K562 (cell line): ENCODE measurements around the gene RARS1. TPM values are rescaled to one million over a fixed set of nuclear protein-coding genes. Genes with fewer than 3 reads are reported as not detected.
A peak's percentile ranks its signal among the peaks of the same experiment; 100 is the strongest.

Experiments
- ATAC-seq: fragments of 200-7000 bp; cut with Tn5 transposase; 3 replicates; pipeline ENCODE4 v1.9.1; 2020; ENCODE audit warnings: moderate library complexity
- BruUV-seq: library from RNA; stranded (reverse); fragments of 400-500 nt; replicated peaks from 2 replicates; lab custom pipeline; 2021; lab: Mats Ljungman, UMichigan
- CTCF ChIA-PET: fragments of 300-600 bp; formaldehyde crosslinking; extraction: SDS; loops from one replicate; lab custom pipeline; 2021; ENCODE audit warnings: low intra/inter-chr PET ratio; lab: Yijun Ruan, JAX
- POLR2A ChIA-PET: fragments of 300-600, 350-650 bp; sonication (Branson Sonifier 250); formaldehyde crosslinking; extraction: SDS; loops from one replicate; lab custom pipeline; 2021; ENCODE audit warnings: antibody characterized with exemption, inconsistent platforms; lab: Yijun Ruan, JAX
- DNase-seq, 4 experiments: peaks; one replicate each; pipeline versions ENCODE4 v3.0.0 to v3.0.0-alpha.2; 2011 to 2018; ENCODE audit warnings: low spot score in 3 of 4, mixed read lengths in 3 of 4; ENCODE audit errors: extremely low read depth in 1 of 4
- FAIRE-seq: peaks from 2 replicates; lab custom pipeline; 2011; peaks lifted over from hg19 to GRCh38; lab: Jason Lieb, UNC
- H2AFZ ChIP-seq: 2 replicates; pipeline ENCODE4 v1.6.0; 2011; ENCODE audit warnings: low read depth, low read length, control low read depth, inconsistent platforms
- H3K27ac ChIP-seq: fragments of 200-600 bp; 3 replicates; pipeline ENCODE4 v1.8.0; 2011; ENCODE audit warnings: low read depth, mild to moderate bottlenecking, control low read depth, inconsistent platforms, low read length, moderate library complexity, mixed read lengths; ENCODE audit errors: extremely low read depth
- H3K27me3 ChIP-seq, 2 experiments: fragments of 300-600 bp in 1 of 2; 2 replicates in 1 of 2; 3 replicates in 1 of 2; pipeline versions ENCODE4 v1.6.0 to v1.8.0; 2011; ENCODE audit warnings: inconsistent platforms in 2 of 2, low read length in 2 of 2, mild to moderate bottlenecking in 1 of 2, mixed read lengths in 1 of 2, moderate library complexity in 1 of 2; ENCODE audit not compliant: control insufficient read depth in 2 of 2, insufficient read depth in 2 of 2
- H3K36me3 ChIP-seq: fragments of 300-600 bp; 3 replicates; pipeline ENCODE4 v1.8.0; 2011; ENCODE audit warnings: mild to moderate bottlenecking, low read length, inconsistent platforms; ENCODE audit not compliant: control insufficient read depth, insufficient read depth
- H3K4me1 ChIP-seq, 2 experiments: fragments of 200-600 bp in 1 of 2; replicated peaks in 1 of 2; 2 replicates in 1 of 2; 3 replicates in 1 of 2; pipeline versions ENCODE4 v1.5.1 to v1.8.0; 2011; ENCODE audit warnings: inconsistent platforms in 2 of 2, low read length in 2 of 2, mild to moderate bottlenecking in 1 of 2, mixed read lengths in 1 of 2, moderate library complexity in 1 of 2; ENCODE audit not compliant: control insufficient read depth in 2 of 2, insufficient read depth in 2 of 2
- H3K4me2 ChIP-seq: 2 replicates; pipeline ENCODE4 v1.6.1; 2011; ENCODE audit warnings: low read length, control low read depth, inconsistent platforms, mixed read lengths; ENCODE audit not compliant: insufficient read depth
- H3K4me3 ChIP-seq: fragments of 200-600 bp; sonication (generic), shearing (Covaris generic); 2 replicates; pipeline ENCODE4 v1.5.1; 2016; ENCODE audit warnings: control low read depth, inconsistent platforms
- H3K79me2 ChIP-seq: fragments of 200-600 bp; 3 replicates; pipeline ENCODE4 v1.8.0; 2011; ENCODE audit warnings: low read length, inconsistent platforms; ENCODE audit not compliant: control insufficient read depth, insufficient read depth
- H3K9ac ChIP-seq, 2 experiments: 2 replicates each; pipeline versions ENCODE4 v1.6.0 to v1.6.1; 2011; ENCODE audit warnings: low read depth in 2 of 2, low read length in 2 of 2, control low read depth in 1 of 2, inconsistent platforms in 1 of 2, mild to moderate bottlenecking in 1 of 2, mixed read lengths in 1 of 2; ENCODE audit not compliant: insufficient read depth in 1 of 2
- H3K9me1 ChIP-seq: one replicate; pipeline ENCODE4 v1.6.0; 2011; ENCODE audit warnings: inconsistent platforms, mild to moderate bottlenecking, low read length, moderate library complexity; ENCODE audit not compliant: control insufficient read depth, insufficient read depth
- H3K9me3 ChIP-seq: replicated peaks from 2 replicates; pipeline ENCODE4 v1.5.1; 2011; ENCODE audit warnings: low read depth, low read length, inconsistent platforms; ENCODE audit not compliant: control insufficient read depth, insufficient read depth
- H4K20me1 ChIP-seq: replicated peaks from 2 replicates; pipeline ENCODE4 v1.6.1; 2011; ENCODE audit warnings: low read length, inconsistent platforms, mixed read lengths; ENCODE audit not compliant: control insufficient read depth, insufficient read depth
- WGBS: fragments of 100-300 bp; shearing (Covaris generic); methylation state at CpG from one replicate; pipeline ENCODE4 v1.1.6; 2016; ENCODE audit warnings: low coverage, mixed read lengths; ENCODE audit not compliant: insufficient coverage; ENCODE audit errors: missing lambda C conversion rate; 5-methylcytosine and 5-hydroxymethylcytosine counted together
- in situ Hi-C: fragments of 300-500 bp; cut with MboI; formaldehyde crosslinking; loops from 4 replicates; pipeline ENCODE4 v1.15.0; 2018; ENCODE audit warnings: inconsistent platforms, mixed read lengths
- intact Hi-C: fragments of 100-400 bp; cut with micrococcal nuclease; formaldehyde crosslinking; loops from 2 replicates; pipeline ENCODE4 v1.14.2; 2022
- polyA plus RNA-seq, 8 experiments: library from polyadenylated mRNA; depleted of rRNA in 4 of 8; stranded (reverse) in 5 of 8; unstranded in 3 of 8; fragments of >200 nt; fragmentation: Nextera tagmentation in 2 of 8; fragmentation: Illumina TruSeq in 1 of 8; extraction: Ambion mirVana in 2 of 8; extraction: Trizol in 1 of 8; gene quantifications; 2 replicates each; pipeline versions ENCODE4 v1.2.1 to v1.2.3, GENCODE V29; 2011 to 2014; ENCODE audit warnings: inconsistent platforms in 1 of 8, missing spikeins in 1 of 8
- total RNA-seq, 7 experiments: library from RNA; depleted of rRNA in 6 of 7; stranded (reverse); fragments of >200 nt in 6 of 7; fragmentation: Illumina TruSeq in 2 of 7; extraction: Trizol in 2 of 7; gene quantifications; 2 replicates each; pipeline versions ENCODE4 v1.2.1 to v1.2.3, GENCODE V29; 2011 to 2021; ENCODE audit warnings: low replicate concordance in 1 of 7
- TF ChIP-seq, protein P1 (sequence below): fragments of 200-800 bp; sonication (Bioruptor generic); IDR thresholded peaks from 2 replicates; pipeline ENCODE4 v1.6.1; 2017; ENCODE audit warnings: missing genetic modification characterization, missing compliant biosample characterization
- TF ChIP-seq, protein P2 (sequence below): fragments of 450-650 bp; formaldehyde crosslinking; IDR thresholded peaks from 2 replicates; pipeline ENCODE4 v1.4.0; 2020; ENCODE audit warnings: mild to moderate bottlenecking, mixed read lengths

The RARS1 gene
- total and polyA plus RNA-seq, 9 of the 15 experiments (the other 6 are each of a cell fraction or from before 2014, with no cell fraction given) = 109 to 196 (median 139) TPM

DNA sequence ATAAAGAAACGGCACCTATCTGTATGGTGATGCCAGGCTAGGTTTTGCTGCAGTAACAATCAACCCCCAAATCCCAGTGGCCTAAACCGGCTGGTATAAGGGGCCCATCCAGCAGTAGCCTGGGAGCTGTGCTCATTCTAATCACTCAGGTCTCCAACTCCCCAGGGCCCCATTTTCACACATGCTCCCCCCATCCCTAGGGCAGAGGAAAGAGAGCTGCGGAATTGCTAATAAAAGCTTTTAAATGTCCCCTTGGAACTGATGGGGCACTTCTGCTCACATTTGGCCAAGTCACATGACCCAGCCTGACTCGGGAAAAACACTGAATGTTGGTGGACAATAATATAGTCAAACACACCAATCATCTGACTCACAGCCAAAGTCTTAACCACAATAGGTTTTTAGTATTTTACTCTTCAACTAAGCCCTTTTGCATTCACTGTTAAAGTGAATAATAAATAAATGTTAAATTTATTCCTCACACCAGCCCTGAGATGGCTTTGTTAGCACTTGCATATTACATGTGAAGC is 44.4 kb downstream of the RARS1 start:
- ChIA-PET CTCF (no interaction called here), POLR2A (no interaction called here)
- Histone ChIP-seq H2AFZ (no peak overlapping the region), H3K9me3 (no peaks in the 10 kb centered on the region), H3K9me1 (no peaks in the 10 kb centered on the region), H3K27me3 (peaks cover 4 to 34% of the 10 kb centered on the region in 2 experiments; a peak in 4 of 5 replicates), H3K27ac (no peak overlapping the region), H3K9ac (no peak overlapping the region), H3K4me3 (no peak overlapping the region), H3K36me3 (no peaks in the 10 kb centered on the region), H4K20me1 (no peaks in the 10 kb centered on the region), H3K4me1 (no peaks in the 10 kb centered on the region), H3K4me2 (no peak overlapping the region), H3K79me2 (no peaks in the 10 kb centered on the region)
- no peak for DNase-seq
- BruUV-seq = no TSS peak
- WGBS = 0% methylated on average over 4 of the region's 4 CpGs
- TF ChIP-seq, protein P1, sequence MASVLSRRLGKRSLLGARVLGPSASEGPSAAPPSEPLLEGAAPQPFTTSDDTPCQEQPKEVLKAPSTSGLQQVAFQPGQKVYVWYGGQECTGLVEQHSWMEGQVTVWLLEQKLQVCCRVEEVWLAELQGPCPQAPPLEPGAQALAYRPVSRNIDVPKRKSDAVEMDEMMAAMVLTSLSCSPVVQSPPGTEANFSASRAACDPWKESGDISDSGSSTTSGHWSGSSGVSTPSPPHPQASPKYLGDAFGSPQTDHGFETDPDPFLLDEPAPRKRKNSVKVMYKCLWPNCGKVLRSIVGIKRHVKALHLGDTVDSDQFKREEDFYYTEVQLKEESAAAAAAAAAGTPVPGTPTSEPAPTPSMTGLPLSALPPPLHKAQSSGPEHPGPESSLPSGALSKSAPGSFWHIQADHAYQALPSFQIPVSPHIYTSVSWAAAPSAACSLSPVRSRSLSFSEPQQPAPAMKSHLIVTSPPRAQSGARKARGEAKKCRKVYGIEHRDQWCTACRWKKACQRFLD (CRISPR knock-in tag) = no peak
- TF ChIP-seq, protein P2, sequence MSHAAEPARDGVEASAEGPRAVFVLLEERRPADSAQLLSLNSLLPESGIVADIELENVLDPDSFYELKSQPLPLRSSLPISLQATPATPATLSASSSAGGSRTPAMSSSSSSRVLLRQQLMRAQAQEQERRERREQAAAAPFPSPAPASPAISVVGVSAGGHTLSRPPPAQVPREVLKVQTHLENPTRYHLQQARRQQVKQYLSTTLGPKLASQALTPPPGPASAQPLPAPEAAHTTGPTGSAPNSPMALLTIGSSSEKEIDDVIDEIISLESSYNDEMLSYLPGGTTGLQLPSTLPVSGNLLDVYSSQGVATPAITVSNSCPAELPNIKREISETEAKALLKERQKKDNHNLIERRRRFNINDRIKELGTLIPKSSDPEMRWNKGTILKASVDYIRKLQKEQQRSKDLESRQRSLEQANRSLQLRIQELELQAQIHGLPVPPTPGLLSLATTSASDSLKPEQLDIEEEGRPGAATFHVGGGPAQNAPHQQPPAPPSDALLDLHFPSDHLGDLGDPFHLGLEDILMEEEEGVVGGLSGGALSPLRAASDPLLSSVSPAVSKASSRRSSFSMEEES (CRISPR knock-in tag) = peak; percentile 53
- FAIRE-seq = no peak
- ATAC-seq = no peak
- intact Hi-C loops = no loop called here
- in situ Hi-C loops = no loop called here
